Testis (tissue), 2 donors: ENCODE results near the gene FABP3.

Experiments used
- CTCF ChIP-seq, 3 experiments: fragments of 450-650 bp in 2 of 3; fragments of 200-600 bp in 1 of 3; sonication (generic) in 1 of 3; IDR thresholded peaks; one replicate each; pipeline ENCODE4 v1.5.1; 2016 to 2019; ENCODE audit warnings: antibody characterized with exemption in 3 of 3, mild to moderate bottlenecking in 2 of 3, moderate library complexity in 1 of 3
- POLR2A ChIP-seq: fragments of 450-650 bp; IDR thresholded peaks from one replicate; pipeline ENCODE4 v1.6.1; 2017; ENCODE audit warnings: antibody characterized with exemption, mild to moderate bottlenecking, moderate library complexity

- TF ChIP-seq CTCF (IDR thresholded peaks at IDR 0.05) (no peak), POLR2A (no peak)
Observed at GRCh38 chr1:31356427-31356826, 16.4 kb downstream of the FABP3 start.
